Hematopoietic multipotent progenitor cell treated with erythropoietin and hydrocortisone succinate and interleukin-3 and kit ligand, for 6 days (in vitro differentiated cells): Measurements from ENCODE around the gene OR5AS1.
"Not testable (repeated sequence)": the region's sequence is repeated elsewhere in the genome, so short reads cannot be mapped to it uniquely, and the experiment has no call there.

Source experiments
- DNase-seq: peaks from one replicate; pipeline ENCODE4 v3.0.0-alpha.2; 2015

Gene OR5AS1

GRCh38 chr11:56027354-56027753, at the start of gene OR5AS1:
Gene OR5AS1, plus strand, starts transcription at chr11:56027654. Its CDS starts 2,765 bp downstream, at chr11:56030419.
- DNase-seq = no peak

DNA sequence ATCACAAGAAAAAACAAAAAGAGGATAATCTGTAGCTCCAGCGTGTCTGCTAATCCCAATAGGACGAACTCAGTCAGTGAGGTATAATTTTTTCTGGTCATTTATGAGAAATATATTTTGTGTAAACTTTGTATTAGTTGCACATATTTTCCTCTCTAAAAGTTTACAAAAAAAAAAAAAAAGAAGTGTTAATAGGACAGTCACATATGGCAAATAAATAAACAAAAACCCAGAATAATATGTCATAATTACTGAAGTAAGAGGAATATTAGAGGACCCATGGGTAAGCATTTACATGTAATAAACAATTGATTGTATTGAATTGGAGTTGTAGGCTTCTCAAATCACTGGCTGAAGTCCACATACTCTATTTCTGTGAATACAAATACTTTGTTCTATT, 32.9 kb upstream of the OR5AS1 start, which contains the start of gene OR5F1:
TSS of gene OR5F1 (minus strand) at position 101 of the 400 bp plus-strand sequence. CDS start at position 101, 0 bp downstream.
- no peak for DNase-seq

DNA sequence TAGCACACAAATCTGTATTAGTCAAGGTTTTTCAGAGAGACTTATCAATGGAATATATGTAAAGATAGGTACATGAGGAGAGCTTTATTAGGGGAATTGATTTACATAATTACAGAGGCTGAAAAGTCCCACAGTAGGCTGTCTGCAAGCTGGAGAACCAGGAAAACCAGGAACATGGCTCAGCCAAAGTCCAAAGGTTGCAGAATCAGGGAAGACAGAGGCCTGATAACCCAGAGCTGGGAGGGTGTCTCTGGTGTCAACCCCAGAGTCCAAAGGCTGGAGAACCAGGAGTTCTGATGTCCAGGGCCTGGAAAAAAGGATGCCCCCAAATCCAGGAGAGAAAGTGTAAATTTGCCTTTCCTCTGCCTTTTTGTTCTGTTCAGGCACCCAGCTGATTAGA, 16.7 kb upstream of the OR5AS1 start:
- no peak for DNase-seq

DNA sequence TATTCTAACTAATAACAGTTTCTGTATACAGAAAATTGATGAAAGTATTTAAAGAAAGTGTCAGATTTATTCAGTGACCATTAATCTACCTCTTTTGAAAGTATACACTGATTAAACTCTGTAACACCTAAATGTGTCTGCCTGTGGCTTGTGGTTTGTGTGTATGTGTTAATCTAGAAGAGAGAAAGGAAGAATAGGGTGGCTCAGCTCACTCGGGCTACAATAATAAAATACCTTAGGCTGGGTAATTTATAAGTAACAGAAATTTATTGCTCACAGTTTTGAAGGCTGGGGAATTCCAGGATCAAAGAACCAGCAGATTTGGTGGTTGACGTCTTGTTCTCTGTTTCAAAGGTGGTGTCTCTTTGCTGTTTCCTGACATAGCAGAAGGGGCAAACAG, 13.6 kb upstream of the OR5AS1 start:
- DNase-seq = no peak

DNA sequence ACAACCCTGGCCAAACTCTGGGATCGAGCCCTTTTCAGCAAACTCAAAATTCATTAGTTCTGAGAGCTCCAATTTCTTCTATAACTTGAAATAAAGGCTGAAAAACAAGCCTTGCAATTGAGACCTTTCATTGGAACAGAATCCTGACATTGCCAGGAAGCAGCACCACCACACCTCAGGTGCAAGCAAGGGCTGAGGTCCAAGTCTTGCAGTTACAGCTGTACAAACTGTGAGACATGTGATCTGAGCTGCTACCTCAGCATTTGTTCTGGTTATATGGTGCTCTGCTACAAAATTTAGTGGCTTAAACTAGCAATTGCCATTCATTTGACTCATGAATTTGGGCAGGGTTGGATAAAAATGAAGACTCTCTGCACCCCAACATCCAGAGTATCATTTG, 18.1 kb downstream of the OR5AS1 start:
- no peak for DNase-seq

GRCh38 chr11:56048480-56048879, 21.0 kb downstream of the OR5AS1 start:
- no peak for DNase-seq

DNA sequence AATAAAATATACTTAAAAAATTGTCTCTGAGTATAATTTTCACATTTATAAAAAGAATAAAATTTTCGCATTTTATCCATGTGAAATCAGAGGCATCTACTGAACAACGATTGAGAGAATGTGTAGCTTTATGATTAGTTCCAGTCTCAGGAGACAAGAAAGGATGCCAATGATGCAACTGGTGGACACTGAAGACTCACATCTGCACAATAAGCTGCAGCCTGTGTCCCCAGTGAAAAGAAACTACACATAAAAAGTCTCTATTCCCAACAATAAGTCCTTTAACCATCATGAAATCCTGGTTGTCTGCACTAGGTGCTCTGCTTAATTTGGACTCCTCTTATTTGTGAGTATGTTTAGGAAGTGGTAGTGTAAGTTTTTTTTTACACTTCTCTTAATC, 22.0 kb downstream of the OR5AS1 start:
- DNase-seq = no peak

DNA sequence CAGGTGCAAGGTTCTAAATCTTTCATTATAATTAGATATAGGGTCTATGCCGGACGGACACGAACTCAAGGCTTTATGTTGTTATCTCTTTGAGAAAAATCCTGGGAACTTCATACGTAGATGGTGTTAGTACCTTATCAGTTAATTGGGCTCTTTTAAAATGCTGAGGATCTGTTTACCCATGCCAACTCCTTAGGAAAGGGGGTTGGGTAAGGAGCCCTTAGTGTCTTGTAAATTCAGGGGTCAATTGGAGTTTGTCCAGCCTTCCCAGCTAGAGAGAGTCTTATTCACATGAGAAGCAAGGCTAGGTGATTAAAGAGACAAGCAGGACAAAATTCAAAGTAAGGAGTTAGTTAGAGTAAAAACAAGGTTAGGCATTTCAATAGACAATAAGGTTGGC, 28.9 kb downstream of the OR5AS1 start:
- not testable (repeated sequence) for DNase-seq

GRCh38 chr11:56057661-56058237, 30.3 kb downstream of the OR5AS1 start:
- DNase-seq = not testable (repeated sequence)

- DNase-seq = not testable (repeated sequence)
Measured at GRCh38 chr11:56058260-56058780, 30.9 kb downstream of the OR5AS1 start.

GRCh38 chr11:56066980-56067379, 39.5 kb downstream of the OR5AS1 start:
- no peak for DNase-seq
